Omental fat pad (tissue), 4 donors: Measurements from ENCODE around the gene ATP8A2. TPM values are rescaled to one million over a fixed set of nuclear protein-coding genes. Genes with fewer than 3 reads are reported as not detected.

Source experiments
- ATAC-seq: fragments of 150-250 bp; one replicate; pipeline ENCODE4 v1.9.1; 2016; ENCODE audit warnings: mild to moderate bottlenecking, moderate library complexity; ENCODE audit not compliant: low FRiP score
- DNase-seq: peaks from one replicate; pipeline ENCODE4 v3.0.0-alpha.2; 2019; ENCODE audit warnings: low spot score
- CTCF ChIP-seq, 3 donors: fragments of 450-650 bp; IDR thresholded peaks; one replicate each; pipeline ENCODE4 v1.5.1; 2016 to 2017; ENCODE audit warnings: antibody characterized with exemption in 3 of 3, mild to moderate bottlenecking in 3 of 3, moderate library complexity in 2 of 3
- total RNA-seq, 4 donors: library from RNA; depleted of rRNA; stranded (reverse); fragments of >200 nt; gene quantifications; one replicate each; pipeline ENCODE4 v1.1.0, GENCODE V29; 2016

Gene ATP8A2
- total RNA-seq, 4 donors from 2014 or later = 0.16 to 0.19 TPM; not detected in 2

- TF ChIP-seq CTCF (IDR thresholded peaks at IDR 0.05) = no peak
- DNase-seq (no peak), ATAC-seq (no peak)
These were observed 82.1 kb downstream of the ATP8A2 start for GRCh38 chr13:25453850-25454365.

- ATAC-seq = no peak
- TF ChIP-seq CTCF (IDR thresholded peaks at IDR 0.05) = no peak
- no peak for DNase-seq
These were observed 83.4 kb downstream of the ATP8A2 start for GRCh38 chr13:25455146-25455545.

- no peak for TF ChIP-seq CTCF (IDR thresholded peaks at IDR 0.05)
- DNase-seq (no peak), ATAC-seq (no peak)
These were observed 85.8 kb downstream of the ATP8A2 start for GRCh38 chr13:25457566-25457965.

GRCh38 chr13:25462301-25463125 is 90.7 kb downstream of the ATP8A2 start:
- DNase-seq = no peak
- TF ChIP-seq CTCF (IDR thresholded peaks at IDR 0.05) = no peak
- no peak for ATAC-seq

- no peak for TF ChIP-seq CTCF (IDR thresholded peaks at IDR 0.05)
- no peak for DNase-seq
- no peak for ATAC-seq
These were observed 91.7 kb downstream of the ATP8A2 start for GRCh38 chr13:25463496-25463895.

GRCh38 chr13:25466880-25467279 is 95.1 kb downstream of the ATP8A2 start:
- ATAC-seq = no peak
- no peak for TF ChIP-seq CTCF (IDR thresholded peaks at IDR 0.05)

More at GRCh38 chr13:25466880-25467279, 95.1 kb downstream of the ATP8A2 start:
- no peak for DNase-seq
